ENCODE results near the gene SLC38A8. TPM values are rescaled to one million over a fixed set of nuclear protein-coding genes. Genes with fewer than 3 reads are reported as not detected.

Gene SLC38A8
- total and polyA plus RNA-seq, 3 donors from 2014 or later = 0.33 to 0.43 (median 0.39) TPM

DNA sequence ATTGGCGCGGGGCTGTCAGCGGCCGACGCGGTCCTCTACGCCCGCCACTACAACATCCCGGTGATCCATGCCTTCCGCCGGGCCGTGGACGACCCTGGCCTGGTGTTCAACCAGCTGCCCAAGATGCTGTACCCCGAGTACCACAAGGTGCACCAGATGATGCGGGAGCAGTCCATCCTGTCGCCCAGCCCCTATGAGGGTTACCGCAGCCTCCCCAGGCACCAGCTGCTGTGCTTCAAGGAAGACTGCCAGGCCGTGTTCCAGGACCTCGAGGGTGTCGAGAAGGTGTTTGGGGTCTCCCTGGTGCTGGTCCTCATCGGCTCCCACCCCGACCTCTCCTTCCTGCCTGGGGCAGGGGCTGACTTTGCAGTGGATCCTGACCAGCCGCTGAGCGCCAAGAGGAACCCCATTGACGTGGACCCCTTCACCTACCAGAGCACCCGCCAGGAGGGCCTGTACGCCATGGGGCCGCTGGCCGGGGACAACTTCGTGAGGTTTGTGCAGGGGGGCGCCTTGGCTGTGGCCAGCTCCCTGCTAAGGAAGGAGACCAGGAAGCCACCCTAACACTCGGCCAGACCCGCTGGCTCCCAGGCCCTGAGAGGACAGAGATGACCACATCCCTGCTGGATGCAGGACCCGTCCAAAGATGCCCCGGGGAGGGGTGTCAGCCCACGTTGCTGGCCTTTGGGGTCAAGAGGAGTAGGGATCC lies 77.0 kb downstream of the SLC38A8 start:
- no peaks in the 10 kb centered on the region for H3K4me1 ChIP-seq
- no peak for TF ChIP-seq POLR2A (IDR thresholded peaks at IDR 0.05)
- no peak for TF ChIP-seq CTCF (IDR thresholded peaks at IDR 0.05)
- no peaks in the 10 kb centered on the region for H3K27me3 ChIP-seq
- no peaks in the 10 kb centered on the region for H3K36me3 ChIP-seq (ENCODE audit: low read depth, missing control alignments)
- H3K9me3 ChIP-seq = no peaks in the 10 kb centered on the region
- no peak overlapping the region for H3K4me3 ChIP-seq
- 93% methylated on average over 13 to 36 of the region's 36 CpGs for WGBS, 2 donors
- no peak overlapping the region for H3K27ac ChIP-seq
- intact Hi-C loops (cut with DNase I; ENCODE audit: low total_unique reads) = loop anchor here (5.0 to 10.0 kb wide), 2 partner anchors 97 to 219 kb away; partner anchors contain the start of gene TAF1C
- DNase-seq = no peak

- no peak for DNase-seq
- H3K27ac ChIP-seq = no peak overlapping the region
- no peaks in the 10 kb centered on the region for H3K36me3 ChIP-seq (ENCODE audit: low read depth, missing control alignments)
- 91 to 92% methylated on average over 4 to 26 of the region's 26 CpGs for WGBS, 2 donors
- intact Hi-C loops (cut with DNase I; ENCODE audit: low total_unique reads) = loop anchor here (5.0 to 10.0 kb wide), 2 partner anchors 97 to 220 kb away; partner anchors contain the start of gene TAF1C
- no peaks in the 10 kb centered on the region for H3K4me1 ChIP-seq
- H3K9me3 ChIP-seq = no peaks in the 10 kb centered on the region
- H3K27me3 ChIP-seq = no peaks in the 10 kb centered on the region
- no peak overlapping the region for H3K4me3 ChIP-seq
- TF ChIP-seq POLR2A (IDR thresholded peaks at IDR 0.05) (no peak), CTCF (IDR thresholded peaks at IDR 0.05) (no peak)
Measured at GRCh38 chr16:83964684-83965443, 77.7 kb downstream of the SLC38A8 start.

DNA sequence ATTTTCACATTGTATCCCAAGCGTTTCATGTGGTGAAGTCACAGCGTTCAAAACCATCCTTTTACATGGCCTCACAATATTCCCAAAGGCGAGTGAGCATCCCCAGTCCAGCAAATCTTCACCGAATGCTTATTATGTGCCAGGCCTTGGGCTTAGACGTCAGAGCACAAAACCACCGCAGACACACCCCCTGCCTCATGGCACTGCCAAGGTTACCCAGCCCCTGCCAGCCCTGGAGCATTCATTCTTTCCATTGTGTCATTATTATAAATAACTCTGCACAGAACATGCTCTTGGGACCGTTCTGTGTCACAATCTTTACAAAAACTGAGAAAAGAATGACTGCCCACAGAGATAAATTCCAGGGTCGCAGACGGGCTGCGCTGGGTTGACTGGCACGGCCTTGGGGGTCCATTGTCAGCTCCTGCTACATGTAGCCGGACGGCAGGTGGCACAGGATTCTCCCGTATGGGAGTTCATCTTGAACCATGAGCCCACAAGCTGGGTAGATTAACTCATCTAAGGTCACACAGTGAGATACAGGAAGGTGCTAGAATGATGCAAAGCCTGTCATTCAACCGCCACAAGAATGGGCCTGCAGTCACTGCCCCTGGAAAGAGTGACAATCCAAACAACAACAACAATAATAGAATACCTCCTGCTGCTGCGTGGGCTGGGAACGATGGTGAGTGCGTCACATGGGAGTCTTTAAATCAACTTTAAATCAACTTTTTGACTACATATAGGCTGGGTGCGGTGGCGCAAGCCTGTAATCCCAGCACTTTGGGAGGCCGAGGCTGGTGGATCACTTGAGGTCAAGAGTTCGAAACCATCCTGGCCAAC lies 79.1 kb downstream of the SLC38A8 start:
- 85 to 88% methylated on average over 19 to 22 of the region's 22 CpGs for WGBS, 2 donors
- H3K36me3 ChIP-seq (ENCODE audit: low read depth, missing control alignments) = no peaks in the 10 kb centered on the region
- H3K4me1 ChIP-seq = peaks cover 9% of the 10 kb centered on the region
- no peaks in the 10 kb centered on the region for H3K9me3 ChIP-seq
- H3K27me3 ChIP-seq = no peaks in the 10 kb centered on the region
- DNase-seq = no peak
- TF ChIP-seq CTCF (IDR thresholded peaks at IDR 0.05) (no peak), POLR2A (IDR thresholded peaks at IDR 0.05) (no peak)
- H3K27ac ChIP-seq = no peak overlapping the region
- intact Hi-C loops (cut with DNase I; ENCODE audit: low total_unique reads) = loop anchor here (10.0 kb wide), 1 partner anchor 221 kb away; the partner anchor contains the start of gene TAF1C
- H3K4me3 ChIP-seq = no peak overlapping the region

GRCh38 chr16:83961591-83961990 lies 81.0 kb downstream of the SLC38A8 start:
- no peak for DNase-seq
- WGBS, 2 donors = 92 to 93% methylated on average over 3 to 5 of the region's 5 CpGs
- H3K27me3 ChIP-seq = no peaks in the 10 kb centered on the region
- no peak overlapping the region for H3K27ac ChIP-seq
- peaks cover 9% of the 10 kb centered on the region for H3K4me1 ChIP-seq
- intact Hi-C loops (cut with DNase I; ENCODE audit: low total_unique reads) = loop anchor here (10.0 kb wide), 1 partner anchor 223 kb away; the partner anchor contains the start of gene TAF1C
- H3K36me3 ChIP-seq (ENCODE audit: low read depth, missing control alignments) = no peaks in the 10 kb centered on the region
- no peaks in the 10 kb centered on the region for H3K9me3 ChIP-seq
- no peak overlapping the region for H3K4me3 ChIP-seq
- no peak for TF ChIP-seq CTCF (IDR thresholded peaks at IDR 0.05)
- no peak for TF ChIP-seq POLR2A (IDR thresholded peaks at IDR 0.05)
